HEK293 (cell line): ENCODE results near the gene FAM120B.

Experiments
- CTCF ChIA-PET: fragments of 350-600 bp; formaldehyde crosslinking; extraction: SDS; loops from one replicate; lab custom pipeline; 2021; ENCODE audit warnings: antibody characterized with exemption; lab: Yijun Ruan, JAX
- POLR2A ChIA-PET: fragments of 300-600 bp; formaldehyde crosslinking; extraction: SDS; loops from one replicate; lab custom pipeline; 2020; ENCODE audit warnings: antibody characterized with exemption, inconsistent platforms; lab: Yijun Ruan, JAX
- H3K27ac ChIP-seq: fragments of 200-500 bp; sonication (Bioruptor generic); 2 replicates; pipeline ENCODE4 v1.5.1; 2014; ENCODE audit warnings: low read depth, low read length, control low read depth, inconsistent platforms; ENCODE audit errors: extremely low read depth
- H3K36me3 ChIP-seq, 2 experiments: fragments of 200-500 bp in 1 of 2; sonication (Bioruptor generic) in 1 of 2; 1 replicate in 1 of 2; 2 replicates in 1 of 2; pipeline ENCODE4 v1.5.1; 2014 to 2017; ENCODE audit warnings: inconsistent platforms in 2 of 2, low read length in 2 of 2; ENCODE audit not compliant: control insufficient read depth in 2 of 2, insufficient read depth in 1 of 2
- H3K4me1 ChIP-seq: fragments of 200-500 bp; sonication (Bioruptor generic); 2 replicates; pipeline ENCODE4 v1.5.1; 2014; ENCODE audit warnings: mild to moderate bottlenecking, low read length, inconsistent platforms; ENCODE audit not compliant: control insufficient read depth, insufficient read depth
- H3K4me3 ChIP-seq: 2 replicates; pipeline ENCODE4 v1.5.1; 2011; ENCODE audit warnings: low read depth, mild to moderate bottlenecking, control low read depth, low read length, moderate library complexity
- H3K9me3 ChIP-seq: fragments of 200-500 bp; sonication (Bioruptor generic); 2 replicates; pipeline ENCODE4 v1.5.1; 2014; ENCODE audit warnings: low read depth, low read length, inconsistent platforms; ENCODE audit not compliant: control insufficient read depth, insufficient read depth
- BCL11A ChIP-seq: fragments of 450-650 bp; formaldehyde crosslinking; IDR thresholded peaks from 2 replicates; pipeline ENCODE4 v1.5.1; 2016; ENCODE audit warnings: low read depth, missing biosample characterization, missing genetic modification characterization
- HOXA7 ChIP-seq: sonication (generic); formaldehyde crosslinking; IDR thresholded peaks from 2 replicates; pipeline ENCODE4 v1.8.1; 2022; ENCODE audit warnings: missing genetic modification reagents, borderline replicate concordance
- IKZF3 ChIP-seq: fragments of 450-650 bp; IDR thresholded peaks from 2 replicates; pipeline ENCODE4 v1.5.0; 2018; ENCODE audit warnings: missing biosample characterization, mild to moderate bottlenecking, missing genetic modification characterization, moderate library complexity
- OVOL3 ChIP-seq: fragments of 450-650 bp; formaldehyde crosslinking; IDR thresholded peaks from 2 replicates; pipeline ENCODE4 v1.5.1; 2016; ENCODE audit warnings: missing biosample characterization, missing genetic modification characterization
- RBAK ChIP-seq: fragments of 450-650 bp; formaldehyde crosslinking; IDR thresholded peaks from 2 replicates; pipeline ENCODE4 v1.5.1; 2016; ENCODE audit warnings: missing biosample characterization, missing genetic modification characterization
- SCRT1 ChIP-seq: fragments of 450-650 bp; formaldehyde crosslinking; IDR thresholded peaks from 2 replicates; pipeline ENCODE4 v1.5.1; 2016; ENCODE audit warnings: missing biosample characterization, missing genetic modification characterization, borderline replicate concordance
- ZFP69B ChIP-seq: fragments of 450-650 bp; formaldehyde crosslinking; IDR thresholded peaks from 2 replicates; pipeline ENCODE4 v1.5.1; 2016; ENCODE audit warnings: missing biosample characterization, missing genetic modification characterization
- ZNF133 ChIP-seq: fragments of 450-650 bp; formaldehyde crosslinking; IDR thresholded peaks from 2 replicates; pipeline ENCODE4 v1.5.1; 2016; ENCODE audit warnings: missing biosample characterization, missing genetic modification characterization
- ZNF146 ChIP-seq: fragments of 450-650 bp; formaldehyde crosslinking; IDR thresholded peaks from 2 replicates; pipeline ENCODE4 v1.5.1; 2016; ENCODE audit warnings: missing biosample characterization, missing genetic modification characterization
- ZNF239 ChIP-seq: fragments of 450-650 bp; formaldehyde crosslinking; IDR thresholded peaks from 2 replicates; pipeline ENCODE4 v1.5.1; 2016; ENCODE audit warnings: missing biosample characterization, missing genetic modification characterization
- ZNF274 ChIP-seq, 2 experiments: fragments of 200-500 bp in 1 of 2; fragments of 450-650 bp in 1 of 2; sonication (Bioruptor generic) in 1 of 2; formaldehyde crosslinking in 1 of 2; IDR thresholded peaks; 2 replicates each; pipeline versions ENCODE4 v1.5.1 to v1.6.1; 2014 to 2016; ENCODE audit warnings: borderline replicate concordance in 1 of 2, inconsistent platforms in 1 of 2, low read length in 1 of 2, missing biosample characterization in 1 of 2, missing genetic modification characterization in 1 of 2
- ZNF350 ChIP-seq: fragments of 450-650 bp; formaldehyde crosslinking; IDR thresholded peaks from 2 replicates; pipeline ENCODE4 v1.5.0; 2017; ENCODE audit warnings: missing biosample characterization, mild to moderate bottlenecking, missing genetic modification characterization
- ZNF600 ChIP-seq: fragments of 450-650 bp; formaldehyde crosslinking; IDR thresholded peaks from 2 replicates; pipeline ENCODE4 v1.5.1; 2016; ENCODE audit warnings: missing biosample characterization, missing genetic modification characterization
- ZNF626 ChIP-seq: fragments of 450-650 bp; sonication (Bioruptor Pico); formaldehyde crosslinking; IDR thresholded peaks from 2 replicates; pipeline ENCODE4 v1.5.1; 2018; ENCODE audit warnings: missing biosample characterization, missing genetic modification characterization, inconsistent platforms
- ZNF658 ChIP-seq: fragments of 450-650 bp; formaldehyde crosslinking; IDR thresholded peaks from 2 replicates; pipeline ENCODE4; 2016; ENCODE audit warnings: missing biosample characterization, missing genetic modification characterization
- TF ChIP-seq, protein P1 (sequence below): fragments of 450-650 bp; formaldehyde crosslinking; IDR thresholded peaks from 2 replicates; pipeline ENCODE4 v1.5.1; 2016; ENCODE audit warnings: missing biosample characterization, missing genetic modification characterization
- TF ChIP-seq, protein P2 (sequence below): fragments of 450-650 bp; formaldehyde crosslinking; IDR thresholded peaks from 2 replicates; pipeline ENCODE4 v1.5.1; 2016; ENCODE audit warnings: missing biosample characterization, missing genetic modification characterization
- TF ChIP-seq, protein P3 (sequence below): fragments of 450-650 bp; IDR thresholded peaks from 2 replicates; pipeline ENCODE4 v1.5.1; 2018; ENCODE audit warnings: missing biosample characterization, mild to moderate bottlenecking, missing genetic modification characterization

Gene FAM120B

DNA sequence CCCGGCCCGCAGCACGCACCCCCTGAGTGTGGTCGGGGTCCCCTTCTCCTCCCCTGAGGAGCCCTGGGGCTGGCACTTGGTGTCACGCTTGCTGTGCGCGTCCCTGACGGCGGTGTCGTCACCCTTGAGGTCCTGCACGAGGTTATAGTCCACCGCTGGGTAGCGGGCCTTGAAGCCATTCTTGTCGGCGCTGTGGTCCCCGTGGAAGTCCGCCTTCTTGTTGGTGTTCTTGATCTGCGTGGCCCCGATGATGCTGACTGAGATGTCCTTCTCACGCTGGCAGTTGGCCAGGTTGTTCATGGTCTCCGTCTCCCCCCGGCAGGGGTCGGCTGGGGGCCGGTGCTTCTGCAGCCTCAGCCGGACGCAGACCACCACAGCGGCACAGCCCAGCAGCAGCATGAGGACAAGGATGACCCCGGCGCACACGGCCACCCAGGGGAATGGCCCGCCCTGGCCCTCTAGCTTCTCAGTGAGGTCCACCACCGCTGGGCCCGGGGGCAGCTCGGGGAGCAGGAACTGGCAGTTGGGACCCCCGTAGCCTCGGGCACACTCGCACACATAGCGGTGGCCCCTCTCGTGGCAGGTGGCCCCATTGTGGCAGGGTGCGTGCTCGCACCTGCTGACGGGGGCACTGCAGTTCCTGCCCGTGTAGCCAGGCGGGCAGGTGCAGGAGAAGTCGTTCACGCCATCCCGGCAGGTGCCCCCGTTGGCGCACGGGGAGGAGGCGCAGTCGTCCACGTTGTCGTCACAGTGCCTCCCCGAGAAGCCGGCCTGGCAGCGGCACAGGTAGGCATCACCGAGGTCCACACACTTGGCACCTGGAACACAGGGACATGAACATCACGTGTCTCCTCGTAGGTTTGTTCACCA, 23.1 kb upstream of the FAM120B start:
- Histone ChIP-seq H3K4me1 (peaks cover 3% of the 10 kb centered on the region; the same call in 1 of the 2 replicates), H3K27ac (no peak overlapping the region), H3K4me3 (no peak overlapping the region), H3K36me3 (peaks cover 0 to 70% of the 10 kb centered on the region in 2 experiments; a peak in 2 of 3 replicates), H3K9me3 (no peaks in the 10 kb centered on the region)
- ChIA-PET POLR2A (no interaction called here), CTCF (no interaction called here)
- TF ChIP-seq ZNF133 (tag by site-specific recombination) (no peak), IKZF3 (tag by site-specific recombination) (no peak), SCRT1 (tag by site-specific recombination) (no peak), HOXA7 (CRISPR knock-in tag) (no peak), BCL11A (tag by site-specific recombination) (no peak), RBAK (tag by site-specific recombination) (no peak), OVOL3 (tag by site-specific recombination) (no peak), ZFP69B (tag by site-specific recombination) (no peak)
- TF ChIP-seq, protein P1, sequence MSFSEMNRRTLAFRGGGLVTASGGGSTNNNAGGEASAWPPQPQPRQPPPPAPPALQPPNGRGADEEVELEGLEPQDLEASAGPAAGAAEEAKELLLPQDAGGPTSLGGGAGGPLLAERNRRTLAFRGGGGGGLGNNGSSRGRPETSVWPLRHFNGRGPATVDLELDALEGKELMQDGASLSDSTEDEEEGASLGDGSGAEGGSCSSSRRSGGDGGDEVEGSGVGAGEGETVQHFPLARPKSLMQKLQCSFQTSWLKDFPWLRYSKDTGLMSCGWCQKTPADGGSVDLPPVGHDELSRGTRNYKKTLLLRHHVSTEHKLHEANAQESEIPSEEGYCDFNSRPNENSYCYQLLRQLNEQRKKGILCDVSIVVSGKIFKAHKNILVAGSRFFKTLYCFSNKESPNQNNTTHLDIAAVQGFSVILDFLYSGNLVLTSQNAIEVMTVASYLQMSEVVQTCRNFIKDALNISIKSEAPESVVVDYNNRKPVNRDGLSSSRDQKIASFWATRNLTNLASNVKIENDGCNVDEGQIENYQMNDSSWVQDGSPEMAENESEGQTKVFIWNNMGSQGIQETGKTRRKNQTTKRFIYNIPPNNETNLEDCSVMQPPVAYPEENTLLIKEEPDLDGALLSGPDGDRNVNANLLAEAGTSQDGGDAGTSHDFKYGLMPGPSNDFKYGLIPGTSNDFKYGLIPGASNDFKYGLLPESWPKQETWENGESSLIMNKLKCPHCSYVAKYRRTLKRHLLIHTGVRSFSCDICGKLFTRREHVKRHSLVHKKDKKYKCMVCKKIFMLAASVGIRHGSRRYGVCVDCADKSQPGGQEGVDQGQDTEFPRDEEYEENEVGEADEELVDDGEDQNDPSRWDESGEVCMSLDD (tag by site-specific recombination): no peak
- TF ChIP-seq, protein P2, sequence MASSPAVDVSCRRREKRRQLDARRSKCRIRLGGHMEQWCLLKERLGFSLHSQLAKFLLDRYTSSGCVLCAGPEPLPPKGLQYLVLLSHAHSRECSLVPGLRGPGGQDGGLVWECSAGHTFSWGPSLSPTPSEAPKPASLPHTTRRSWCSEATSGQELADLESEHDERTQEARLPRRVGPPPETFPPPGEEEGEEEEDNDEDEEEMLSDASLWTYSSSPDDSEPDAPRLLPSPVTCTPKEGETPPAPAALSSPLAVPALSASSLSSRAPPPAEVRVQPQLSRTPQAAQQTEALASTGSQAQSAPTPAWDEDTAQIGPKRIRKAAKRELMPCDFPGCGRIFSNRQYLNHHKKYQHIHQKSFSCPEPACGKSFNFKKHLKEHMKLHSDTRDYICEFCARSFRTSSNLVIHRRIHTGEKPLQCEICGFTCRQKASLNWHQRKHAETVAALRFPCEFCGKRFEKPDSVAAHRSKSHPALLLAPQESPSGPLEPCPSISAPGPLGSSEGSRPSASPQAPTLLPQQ (tag by site-specific recombination): no peak

DNA sequence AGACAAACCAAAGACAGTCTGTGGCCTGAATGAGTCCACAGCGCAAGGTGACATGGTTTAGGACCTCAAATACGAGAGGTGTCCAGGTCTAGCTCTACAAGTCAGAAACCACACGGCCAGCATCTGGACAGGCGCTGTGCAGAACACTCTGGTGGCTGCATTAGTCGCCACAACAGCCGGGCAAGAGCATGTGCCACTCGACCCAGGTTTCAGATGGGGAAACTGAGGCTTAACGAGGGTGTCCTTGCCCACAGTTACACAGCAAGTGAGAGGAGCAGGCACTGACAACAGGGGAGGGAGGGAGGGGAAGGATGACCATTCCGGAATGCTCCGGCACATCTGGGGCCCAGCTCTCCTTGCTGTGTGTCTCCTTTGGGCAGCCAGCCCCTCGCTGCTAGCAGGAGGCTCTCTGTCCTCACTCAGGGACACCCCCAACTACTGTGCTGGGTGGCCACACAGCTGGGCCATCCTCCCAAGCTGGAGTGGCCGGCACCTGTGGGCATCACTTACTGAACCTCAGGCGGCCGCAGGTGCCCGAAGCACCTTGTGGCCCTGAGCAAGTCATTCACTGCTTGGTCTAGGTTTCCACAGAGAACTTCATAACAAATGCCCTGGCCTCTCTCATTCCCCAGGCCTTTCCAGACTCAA, 22.3 kb upstream of the FAM120B start:
- Histone ChIP-seq H3K27ac (no peak overlapping the region), H3K4me3 (no peak overlapping the region), H3K4me1 (peaks cover 3% of the 10 kb centered on the region; the same call in 1 of the 2 replicates), H3K9me3 (no peaks in the 10 kb centered on the region), H3K36me3 (peaks cover 0 to 75% of the 10 kb centered on the region in 2 experiments; a peak in 2 of 3 replicates)
- TF ChIP-seq ZNF658 (tag by site-specific recombination) (no peak), ZNF600 (tag by site-specific recombination) (0 out of 2 replicates have a peak, but pooled peaks have one; percentile 44), ZNF350 (tag by site-specific recombination) (no peak)
- CTCF ChIA-PET: no interaction called here
- POLR2A ChIA-PET: no interaction called here

DNA sequence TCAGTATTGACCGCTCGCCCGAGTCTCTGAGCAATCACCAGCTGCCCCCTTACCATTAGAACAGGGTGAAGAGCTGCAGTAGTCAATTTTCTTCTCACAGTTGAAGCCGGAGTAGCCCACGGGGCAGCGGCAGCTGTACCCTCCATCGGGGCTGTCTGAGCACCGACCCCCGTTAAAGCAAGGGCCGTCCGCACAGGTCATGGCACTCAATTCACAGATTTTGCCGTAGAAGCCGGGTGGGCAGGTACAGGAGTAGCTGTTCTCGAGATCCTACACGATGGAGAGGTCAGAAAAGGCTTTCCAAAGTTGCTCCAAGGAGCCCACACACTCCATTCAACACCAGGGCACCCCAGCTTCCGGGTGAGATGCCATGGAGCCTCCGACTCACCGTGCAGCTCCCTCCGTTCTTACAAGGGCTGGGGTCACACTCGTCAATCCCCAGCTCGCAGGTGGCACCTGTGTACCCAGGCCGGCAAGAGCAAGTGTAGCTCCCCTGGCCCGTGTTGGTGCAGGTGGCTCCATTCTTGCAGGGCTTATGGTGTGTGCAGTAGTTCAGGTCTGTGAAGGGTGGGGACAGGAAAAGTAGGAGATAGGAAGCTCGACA, 21.6 kb upstream of the FAM120B start:
- Histone ChIP-seq H3K36me3 (peaks cover 0 to 75% of the 10 kb centered on the region in 2 experiments; a peak in 2 of 3 replicates), H3K27ac (no peak overlapping the region), H3K9me3 (no peaks in the 10 kb centered on the region), H3K4me1 (no peaks in the 10 kb centered on the region; the same call in 1 of the 2 replicates), H3K4me3 (no peak overlapping the region)
- ChIA-PET POLR2A (no interaction called here), CTCF (no interaction called here)
- TF ChIP-seq, protein P3, sequence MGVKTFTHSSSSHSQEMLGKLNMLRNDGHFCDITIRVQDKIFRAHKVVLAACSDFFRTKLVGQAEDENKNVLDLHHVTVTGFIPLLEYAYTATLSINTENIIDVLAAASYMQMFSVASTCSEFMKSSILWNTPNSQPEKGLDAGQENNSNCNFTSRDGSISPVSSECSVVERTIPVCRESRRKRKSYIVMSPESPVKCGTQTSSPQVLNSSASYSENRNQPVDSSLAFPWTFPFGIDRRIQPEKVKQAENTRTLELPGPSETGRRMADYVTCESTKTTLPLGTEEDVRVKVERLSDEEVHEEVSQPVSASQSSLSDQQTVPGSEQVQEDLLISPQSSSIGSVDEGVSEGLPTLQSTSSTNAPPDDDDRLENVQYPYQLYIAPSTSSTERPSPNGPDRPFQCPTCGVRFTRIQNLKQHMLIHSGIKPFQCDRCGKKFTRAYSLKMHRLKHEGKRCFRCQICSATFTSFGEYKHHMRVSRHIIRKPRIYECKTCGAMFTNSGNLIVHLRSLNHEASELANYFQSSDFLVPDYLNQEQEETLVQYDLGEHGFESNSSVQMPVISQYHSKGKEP: no peak
- no peak for TF ChIP-seq ZNF600 (tag by site-specific recombination)
- no peak for TF ChIP-seq ZNF274 (IDR thresholded peaks at IDR 0.05; ENCODE audit: low read length)
- no peak for TF ChIP-seq ZNF274 (tag by site-specific recombination; IDR thresholded peaks at IDR 0.05; ENCODE audit: borderline replicate concordance)
- TF ChIP-seq ZNF239: no peak
- TF ChIP-seq BCL11A (tag by site-specific recombination): no peak
- no peak for TF ChIP-seq ZNF626 (tag by site-specific recombination)
- TF ChIP-seq ZNF146 (tag by site-specific recombination): no peak
